Limb (tissue), 2 donors: ENCODE measurements around the gene CLASP1.
"Not testable (repeated sequence)": the region's sequence is repeated elsewhere in the genome, so short reads cannot be mapped to it uniquely, and the experiment has no call there.

Source experiments
- DNase-seq, 2 donors: peaks; one replicate each; pipeline ENCODE4 v3.0.0-alpha.2; 2016; ENCODE audit errors: extremely low spot score in 2 of 2

The CLASP1 gene

DNA sequence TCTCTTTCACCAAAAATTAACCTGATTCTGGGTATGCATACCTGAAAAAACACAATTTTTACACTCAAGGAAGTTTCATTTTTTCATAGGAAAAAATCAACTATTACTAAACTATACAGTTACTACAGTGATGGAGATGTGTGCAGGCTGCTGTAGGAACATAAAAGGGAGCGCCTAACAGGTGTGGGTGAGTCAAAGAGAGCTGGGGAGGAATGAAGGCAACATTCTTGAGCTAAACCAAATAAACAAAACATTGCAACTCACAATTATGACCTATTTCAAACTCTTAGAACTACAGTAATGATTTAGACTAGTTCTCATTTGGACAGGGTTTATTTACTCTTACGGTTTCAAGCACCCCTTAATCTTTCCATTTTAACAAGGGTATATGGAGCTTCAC lies 13.4 kb upstream of the CLASP1 start:
- no peak for DNase-seq

DNA sequence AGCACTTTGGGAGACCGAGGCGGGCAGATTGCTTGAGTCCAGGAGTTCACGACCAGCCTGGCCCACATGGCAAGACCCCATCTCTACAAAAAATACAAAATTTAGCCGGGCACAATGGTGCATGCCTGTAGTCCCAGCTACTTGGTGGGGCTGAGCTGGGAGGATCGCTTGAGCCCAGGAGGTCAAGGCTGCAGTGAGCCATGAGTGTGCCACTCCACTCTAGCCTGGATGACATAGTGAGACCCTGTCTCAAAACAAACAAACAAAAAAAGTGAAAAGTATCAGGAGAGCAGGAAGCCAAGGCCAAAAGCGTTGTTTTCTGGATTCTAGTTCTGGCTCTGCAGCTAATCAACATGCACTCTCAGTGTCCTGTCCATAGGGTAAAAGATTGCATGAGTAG lies 10.7 kb upstream of the CLASP1 start:
- no peak for DNase-seq

- DNase-seq = not testable (repeated sequence)
Observed at GRCh38 chr2:121658393-121658792, 9.1 kb upstream of the CLASP1 start.

GRCh38 chr2:121653035-121653434 lies 3.8 kb upstream of the CLASP1 start:
- DNase-seq = no peak

- DNase-seq = no peak
Observed at GRCh38 chr2:121650315-121650930, 1.2 kb upstream of the CLASP1 start.

DNA sequence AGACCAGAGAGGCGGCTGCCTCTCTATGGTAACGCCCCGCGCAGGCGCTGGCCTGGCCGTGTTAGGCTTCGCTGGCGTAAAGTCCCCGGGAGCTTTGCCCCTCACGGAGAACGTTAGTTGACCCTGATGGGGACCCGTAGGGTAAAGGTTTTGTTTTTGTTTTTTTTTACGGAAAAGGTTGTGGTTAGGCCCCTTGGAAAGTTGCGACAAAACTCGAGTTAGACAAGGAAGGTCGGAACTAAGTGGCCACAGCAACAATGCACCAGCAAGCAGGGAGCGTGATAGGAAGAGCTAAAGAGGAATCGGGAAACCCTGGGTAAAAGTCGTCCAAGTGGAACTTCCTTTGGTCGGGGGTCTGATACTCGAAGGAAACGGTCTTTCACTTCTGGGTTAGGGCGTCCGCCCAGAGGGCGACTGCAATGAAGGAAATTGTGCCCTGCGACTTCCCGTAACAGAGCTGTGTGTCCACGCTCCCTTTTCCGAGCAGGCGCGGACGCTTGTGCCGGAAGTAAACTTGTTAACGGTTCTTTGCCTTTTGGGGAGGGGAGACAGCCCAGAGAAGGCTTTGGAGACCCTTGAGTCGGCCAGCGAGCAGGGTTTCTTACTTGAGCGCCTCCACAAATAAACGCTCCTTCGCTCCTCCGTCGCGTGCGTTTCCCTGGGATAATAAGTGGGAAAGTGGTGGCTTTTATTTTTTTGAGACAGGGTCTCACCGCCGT lies 493 bp upstream of the CLASP1 start:
- peak; percentile 94 to 99 for DNase-seq

DNA sequence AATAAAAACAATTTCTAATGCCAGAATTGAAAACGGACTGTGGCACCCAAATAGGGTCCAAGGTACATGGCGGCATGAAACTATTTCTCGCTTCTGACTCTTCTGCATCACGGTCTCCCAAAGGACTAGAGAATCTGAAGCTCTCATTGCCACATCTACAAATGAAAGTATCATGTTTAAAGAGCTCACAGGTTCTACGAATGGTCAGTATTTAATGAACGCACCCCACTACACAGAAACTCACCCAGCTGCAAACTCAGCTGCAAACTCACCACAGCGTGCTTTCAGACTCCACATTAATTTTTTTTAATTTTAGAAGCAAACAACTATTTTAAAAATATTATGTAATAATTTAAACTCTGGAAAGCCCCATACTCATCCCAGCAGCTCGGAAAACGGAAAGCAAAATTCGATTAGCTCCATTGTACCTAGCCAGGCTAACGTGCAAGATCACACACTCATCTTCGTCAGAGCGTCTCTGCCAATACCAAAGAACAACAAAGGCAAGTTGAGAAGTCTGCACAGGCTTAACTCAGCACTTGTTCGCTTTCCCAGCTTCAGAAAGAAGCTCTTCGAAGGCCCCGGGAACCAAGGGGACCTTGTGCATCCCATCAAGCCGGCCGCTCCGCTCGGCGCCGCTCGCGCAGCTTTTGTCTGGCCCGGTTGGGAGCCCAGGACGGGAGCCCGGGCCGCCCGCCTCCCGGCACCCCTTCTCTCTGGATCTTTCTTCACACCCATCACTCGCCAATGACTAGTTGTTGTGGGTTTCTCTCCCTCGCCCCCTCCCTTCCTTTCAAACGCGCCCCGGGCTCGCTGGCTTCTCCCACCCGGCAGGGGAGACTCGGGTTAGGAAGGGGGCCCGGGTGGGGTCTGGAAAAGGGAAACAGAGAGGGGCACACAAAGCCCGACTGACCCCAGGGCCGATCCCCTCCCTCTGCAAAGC lies 785 bp downstream of the CLASP1 start:
- peak; percentile 38 to 80 for DNase-seq

DNA sequence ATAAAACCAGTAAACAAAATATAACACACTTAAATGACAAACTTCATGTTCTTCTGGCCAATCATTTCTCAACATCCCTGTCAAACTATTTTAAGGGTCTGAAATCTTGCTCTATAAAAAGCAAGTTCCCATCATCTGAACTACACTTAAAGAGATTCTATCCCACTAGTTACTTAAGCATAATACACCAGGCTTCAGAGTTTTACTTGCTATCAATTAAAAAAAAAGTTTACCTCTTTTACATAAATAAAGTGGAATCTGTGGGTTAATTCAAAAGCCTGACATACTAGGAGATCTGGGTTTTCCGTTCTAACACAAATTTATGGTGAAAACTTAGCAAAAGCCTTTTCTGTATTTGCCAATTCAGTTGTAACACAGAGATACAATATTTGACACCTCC lies 1.9 kb downstream of the CLASP1 start:
- no peak for DNase-seq

GRCh38 chr2:121644715-121645114 lies 4.5 kb downstream of the CLASP1 start:
- DNase-seq = no peak

DNA sequence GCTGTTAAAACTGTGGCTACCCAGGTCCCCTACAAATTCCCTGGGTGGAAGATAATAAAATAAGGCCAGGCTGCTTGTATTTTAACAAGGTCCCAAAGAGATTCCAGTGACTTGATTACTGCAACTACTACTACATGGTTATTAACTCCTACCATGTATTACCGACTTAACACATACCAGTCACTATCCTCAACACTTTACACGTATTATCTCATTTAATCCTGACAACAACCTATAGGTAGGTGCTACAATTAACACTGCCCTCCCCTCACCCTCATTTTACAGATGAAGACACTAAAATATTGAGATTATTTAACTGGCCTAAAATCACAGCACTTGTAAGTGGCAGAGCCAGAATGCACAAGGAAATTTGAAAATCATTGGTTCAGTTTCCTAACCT lies 5.4 kb downstream of the CLASP1 start:
- DNase-seq = no peak

- no peak for DNase-seq
Observed at GRCh38 chr2:121640380-121641316, 8.6 kb downstream of the CLASP1 start.

DNA sequence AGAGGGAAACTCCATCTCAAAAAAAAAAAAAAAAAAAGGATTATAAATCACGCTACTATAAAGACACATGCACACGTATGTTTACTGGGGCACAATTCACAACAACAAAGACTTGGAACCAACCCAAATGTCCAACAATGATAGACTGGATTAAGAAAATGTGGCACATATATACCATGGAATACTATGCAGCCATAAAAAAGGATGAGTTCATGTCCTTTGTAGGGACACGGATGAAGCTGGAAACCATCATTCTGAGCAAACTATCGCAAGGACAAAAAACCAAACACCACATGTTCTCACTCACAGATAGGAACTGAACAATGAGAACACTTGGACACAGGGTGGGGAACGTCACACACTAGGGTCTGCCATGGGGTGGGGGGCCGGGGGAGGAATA lies 9.4 kb downstream of the CLASP1 start:
- DNase-seq = not testable (repeated sequence)

DNA sequence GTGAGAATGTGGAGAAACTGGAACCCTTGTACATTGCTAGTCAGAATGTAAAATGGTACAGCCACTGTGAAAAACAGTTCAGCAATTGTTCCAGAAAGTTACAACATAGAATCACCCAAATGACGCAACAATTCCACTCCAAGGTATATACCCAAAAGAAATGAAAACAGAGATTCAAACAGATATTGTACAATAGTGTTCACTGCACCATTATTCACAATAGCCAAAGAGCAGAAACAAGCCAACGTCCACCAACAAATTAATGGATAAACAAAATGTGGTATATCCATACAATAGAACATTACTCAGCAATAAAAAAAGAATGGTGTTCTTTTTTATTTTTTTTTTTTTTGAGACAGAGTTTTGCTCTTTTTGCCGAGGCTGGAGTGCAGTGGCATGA lies 10.9 kb downstream of the CLASP1 start:
- no peak for DNase-seq

GRCh38 chr2:121635371-121635770 lies 13.9 kb downstream of the CLASP1 start:
- DNase-seq = no peak

- no peak for DNase-seq
Observed at GRCh38 chr2:121634354-121635307, 14.6 kb downstream of the CLASP1 start.

GRCh38 chr2:121633463-121633862 lies 15.8 kb downstream of the CLASP1 start:
- DNase-seq = no peak

- DNase-seq = no peak
Observed at GRCh38 chr2:121627525-121628050, 21.7 kb downstream of the CLASP1 start.

DNA sequence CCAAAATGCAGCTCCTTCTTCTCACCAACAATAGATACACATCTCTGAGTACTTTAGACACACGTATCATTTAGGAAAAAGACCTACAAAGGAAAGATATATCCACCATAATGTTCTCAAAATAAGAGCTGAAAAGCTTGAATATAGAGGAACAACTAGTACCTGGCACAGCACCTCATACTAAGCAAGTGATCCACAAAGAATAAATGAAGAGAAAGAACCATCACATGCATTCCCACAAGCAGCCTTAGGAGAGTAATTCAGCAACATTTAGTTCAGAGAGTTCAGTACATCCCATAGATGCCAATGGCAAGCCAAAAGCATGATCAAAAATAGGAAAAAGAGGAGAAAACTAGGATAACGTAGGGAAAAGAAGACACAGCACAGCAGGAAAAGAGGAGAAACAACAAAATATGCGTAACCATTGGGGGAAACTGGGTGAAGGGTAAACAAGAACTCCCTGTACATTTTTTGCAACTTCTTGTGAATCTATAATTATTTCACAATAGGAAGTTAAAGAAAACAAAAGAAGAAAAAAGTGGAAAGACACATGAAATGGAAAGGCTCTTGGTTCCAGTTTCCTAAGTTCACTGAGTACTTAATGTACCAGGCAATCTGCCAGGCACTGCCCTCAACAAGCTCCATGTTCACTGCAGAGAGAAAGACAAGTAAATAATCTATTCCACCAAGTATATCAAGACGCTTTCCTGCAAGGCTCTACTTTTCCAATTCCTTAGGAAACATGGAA lies 22.3 kb downstream of the CLASP1 start:
- DNase-seq = no peak

- no peak for DNase-seq
Observed at GRCh38 chr2:121625953-121626352, 23.3 kb downstream of the CLASP1 start.
